SK-N-SH (cell line): Measurements from ENCODE around the gene TRAPPC12. TPM values are rescaled to one million over a fixed set of nuclear protein-coding genes. Genes with fewer than 3 reads are reported as not detected.

Experiments used
- CTCF ChIA-PET: fragments of 300-600, 350-600 bp; formaldehyde crosslinking; extraction: SDS; loops from one replicate; lab custom pipeline; 2021; lab: Yijun Ruan, JAX
- POLR2A ChIA-PET: fragments of 350-600 bp; sonication (Branson Sonifier 250); formaldehyde crosslinking; extraction: SDS; loops from one replicate; lab custom pipeline; 2020; ENCODE audit warnings: antibody characterized with exemption, inconsistent platforms; lab: Yijun Ruan, JAX
- DNase-seq: peaks from one replicate; pipeline ENCODE4 v3.0.0; 2012
- H2AFZ ChIP-seq: fragments of 200-600 bp; sonication (generic); 2 replicates; pipeline ENCODE4 v1.8.1; 2016; ENCODE audit warnings: antibody characterized with exemption, mild to moderate bottlenecking, low read depth
- H3F3A ChIP-seq: fragments of 200-600 bp; sonication (generic); replicated peaks from 2 replicates; pipeline ENCODE3; 2016; ENCODE audit warnings: antibody characterized with exemption, mild to moderate bottlenecking; ENCODE audit not compliant: insufficient read depth
- H3K27ac ChIP-seq, 2 experiments: fragments of 200-500 bp in 1 of 2; fragments of 200-600 bp in 1 of 2; sonication (Bioruptor generic) in 1 of 2; sonication (generic), shearing (Covaris generic) in 1 of 2; 2 replicates each; pipeline versions ENCODE4 v1.5.1 to v1.6.1; 2014 to 2016; ENCODE audit warnings: low read depth in 2 of 2, inconsistent platforms in 1 of 2, low read length in 1 of 2, mild to moderate bottlenecking in 1 of 2, mixed read lengths in 1 of 2
- H3K27me3 ChIP-seq: fragments of 200-600 bp; sonication (generic), shearing (Covaris generic); 2 replicates; pipeline ENCODE4 v1.6.1; 2016; ENCODE audit warnings: mixed run types; ENCODE audit not compliant: insufficient read depth
- H3K36me3 ChIP-seq, 2 experiments: fragments of 200-500 bp in 1 of 2; fragments of 200-600 bp in 1 of 2; sonication (Bioruptor generic) in 1 of 2; sonication (generic) in 1 of 2; replicated peaks in 1 of 2; 2 replicates each; pipeline versions ENCODE3 to v1.5.1; 2014 to 2016; ENCODE audit warnings: low read length in 1 of 2, mild to moderate bottlenecking in 1 of 2; ENCODE audit not compliant: insufficient read depth in 2 of 2, control insufficient read depth in 1 of 2
- H3K4me1 ChIP-seq, 2 experiments: fragments of 200-500 bp in 1 of 2; fragments of 200-600 bp in 1 of 2; sonication (Bioruptor generic) in 1 of 2; sonication (generic), shearing (Covaris generic) in 1 of 2; 2 replicates each; pipeline versions ENCODE4 v1.5.1 to v1.6.1; 2014 to 2016; ENCODE audit warnings: low read depth in 1 of 2, low read length in 1 of 2, mixed run types in 1 of 2; ENCODE audit not compliant: insufficient read depth in 2 of 2, control insufficient read depth in 1 of 2
- H3K4me2 ChIP-seq: fragments of 200-600 bp; sonication (generic), shearing (Covaris generic); 2 replicates; pipeline ENCODE4 v1.6.1; 2017; ENCODE audit warnings: mixed run types
- H3K4me3 ChIP-seq, 2 experiments: fragments of 200-500 bp in 1 of 2; fragments of 200-600 bp in 1 of 2; sonication (Bioruptor generic) in 1 of 2; sonication (generic), shearing (Covaris generic) in 1 of 2; 2 replicates each; pipeline versions ENCODE4 v1.5.1 to v1.8.1; 2014 to 2016; ENCODE audit warnings: low read depth in 2 of 2, inconsistent platforms in 1 of 2, low read length in 1 of 2, mild to moderate bottlenecking in 1 of 2, mixed read lengths in 1 of 2, moderate library complexity in 1 of 2
- H3K79me2 ChIP-seq: fragments of 200-600 bp; sonication (generic); 2 replicates; pipeline ENCODE4 v1.8.1; 2017; ENCODE audit warnings: mild to moderate bottlenecking; ENCODE audit not compliant: insufficient read depth
- H3K9ac ChIP-seq: fragments of 200-600 bp; sonication (generic); 2 replicates; pipeline ENCODE4 v1.6.1; 2017; ENCODE audit warnings: mixed run types
- H3K9me2 ChIP-seq: fragments of 200-600 bp; sonication (generic); 2 replicates; pipeline ENCODE4 v1.6.1; 2017; ENCODE audit warnings: mixed run types
- H3K9me3 ChIP-seq: fragments of 200-600 bp; sonication (generic); 2 replicates; pipeline ENCODE4 v1.6.1; 2017; ENCODE audit warnings: mixed run types, mild to moderate bottlenecking, moderate library complexity
- H4K20me1 ChIP-seq: fragments of 200-600 bp; sonication (generic); 2 replicates; pipeline ENCODE4 v1.6.1; 2017; ENCODE audit warnings: mild to moderate bottlenecking, mixed run types; ENCODE audit not compliant: insufficient read depth
- ELF1 ChIP-seq: IDR thresholded peaks from 2 replicates; pipeline ENCODE4 v1.4.0; 2012
- EP300 ChIP-seq, 2 experiments: IDR thresholded peaks; 2 replicates each; pipeline versions ENCODE4 v1.4.0 to v1.6.1; 2012; ENCODE audit warnings: borderline replicate concordance in 1 of 2, low read depth in 1 of 2, low read length in 1 of 2
- FOXJ3 ChIP-seq: sonication (generic); formaldehyde crosslinking; IDR thresholded peaks from 2 replicates; pipeline ENCODE4 v1.5.1; 2020; ENCODE audit warnings: mild to moderate bottlenecking, missing genetic modification reagents
- GABPA ChIP-seq: IDR thresholded peaks from 2 replicates; pipeline ENCODE4 v1.4.0; 2012; ENCODE audit warnings: low read depth, mild to moderate bottlenecking
- GATA2 ChIP-seq: sonication (generic); formaldehyde crosslinking; IDR thresholded peaks from 2 replicates; pipeline ENCODE4 v1.5.0; 2020; ENCODE audit warnings: mild to moderate bottlenecking, missing genetic modification reagents
- JUND ChIP-seq: IDR thresholded peaks from 2 replicates; pipeline ENCODE4 v1.4.0; 2012
- NFIC ChIP-seq: IDR thresholded peaks from 2 replicates; pipeline ENCODE4 v1.4.0; 2012; ENCODE audit warnings: borderline replicate concordance
- NRF1 ChIP-seq: IDR thresholded peaks from 2 replicates; pipeline ENCODE4 v1.6.1; 2012; ENCODE audit warnings: low read depth, mild to moderate bottlenecking, low read length
- POLR2AphosphoS5 ChIP-seq: IDR thresholded peaks from 2 replicates; pipeline ENCODE4 v1.6.1; 2012; ENCODE audit warnings: low read depth, low read length
- RAD21 ChIP-seq: IDR thresholded peaks from 2 replicates; pipeline ENCODE4 v1.6.1; 2012; ENCODE audit warnings: mild to moderate bottlenecking, low read length
- RCOR1 ChIP-seq: fragments of 150-350 bp; IDR thresholded peaks from 2 replicates; pipeline ENCODE4 v1.6.1; 2017; ENCODE audit warnings: antibody characterized with exemption, low read length
- RFX5 ChIP-seq: IDR thresholded peaks from 2 replicates; pipeline ENCODE4 v1.6.1; 2012; ENCODE audit warnings: mild to moderate bottlenecking, improper control_type of control experiment, low read length
- SMC3 ChIP-seq: IDR thresholded peaks from 2 replicates; pipeline ENCODE4 v1.6.1; 2012; ENCODE audit warnings: low read depth, low read length, improper control_type of control experiment
- TAF1 ChIP-seq: IDR thresholded peaks from 2 replicates; pipeline ENCODE4 v1.6.1; 2012; ENCODE audit warnings: low read depth, mild to moderate bottlenecking, low read length, moderate library complexity, borderline replicate concordance
- WGBS: methylation state at CpG from one replicate; pipeline ENCODE4 v1.1.6; 2017; ENCODE audit warnings: low lambda C conversion rate; 5-methylcytosine and 5-hydroxymethylcytosine counted together
- polyA plus RNA-seq, 3 experiments: library from polyadenylated mRNA; depleted of rRNA; stranded (reverse); fragments of >200 nt; gene quantifications; 2 replicates each; pipeline ENCODE4 v1.2.3, GENCODE V29; 2012
- TF ChIP-seq, protein P1 (sequence below): fragments of 150-350 bp; IDR thresholded peaks from 2 replicates; pipeline ENCODE4 v1.6.1; 2016; ENCODE audit warnings: mild to moderate bottlenecking, low read depth, low read length
- TF ChIP-seq, protein P2 (sequence below): IDR thresholded peaks from 2 replicates; pipeline ENCODE4 v1.4.0; 2012; ENCODE audit warnings: low read depth, borderline replicate concordance
- TF ChIP-seq, protein P3 (sequence below): IDR thresholded peaks from 2 replicates; pipeline ENCODE4 v1.6.1; 2012; ENCODE audit warnings: mild to moderate bottlenecking, low read depth, low read length, moderate library complexity

TRAPPC12 gene
- polyA plus RNA-seq, 1 of the 3 experiments (the other 2 are of a cell fraction): 83.3 TPM

DNA sequence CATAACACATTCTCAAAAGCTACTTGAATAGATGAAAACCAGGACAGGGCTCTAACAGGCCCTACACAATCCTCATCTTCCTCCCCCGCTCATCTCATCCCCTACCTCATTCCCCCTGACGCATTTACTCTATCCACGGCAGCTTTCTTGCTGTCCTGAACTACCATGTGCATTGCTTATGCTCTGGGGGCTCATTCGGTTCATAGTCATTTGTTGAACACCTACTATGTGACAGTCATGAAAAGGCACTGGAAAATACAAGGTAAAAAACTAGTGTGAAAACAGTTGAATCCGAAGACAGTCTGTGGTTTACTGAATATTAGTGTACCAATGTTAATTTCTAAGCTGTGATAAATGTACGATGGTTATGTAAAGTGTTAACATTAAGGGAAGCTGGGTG, 2.7 kb upstream of the TRAPPC12 start (continued):
- TF ChIP-seq GABPA (no peak), ELF1 (no peak), RAD21 (no peak), EP300 (IDR thresholded peaks at IDR 0.05; ENCODE audit: borderline replicate concordance in 1 of 2, low read depth in 1 of 2, low read length in 1 of 2) (no peak), JUND (no peak)
- TF ChIP-seq, protein P1, sequence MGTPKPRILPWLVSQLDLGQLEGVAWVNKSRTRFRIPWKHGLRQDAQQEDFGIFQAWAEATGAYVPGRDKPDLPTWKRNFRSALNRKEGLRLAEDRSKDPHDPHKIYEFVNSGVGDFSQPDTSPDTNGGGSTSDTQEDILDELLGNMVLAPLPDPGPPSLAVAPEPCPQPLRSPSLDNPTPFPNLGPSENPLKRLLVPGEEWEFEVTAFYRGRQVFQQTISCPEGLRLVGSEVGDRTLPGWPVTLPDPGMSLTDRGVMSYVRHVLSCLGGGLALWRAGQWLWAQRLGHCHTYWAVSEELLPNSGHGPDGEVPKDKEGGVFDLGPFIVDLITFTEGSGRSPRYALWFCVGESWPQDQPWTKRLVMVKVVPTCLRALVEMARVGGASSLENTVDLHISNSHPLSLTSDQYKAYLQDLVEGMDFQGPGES: no peak

DNA sequence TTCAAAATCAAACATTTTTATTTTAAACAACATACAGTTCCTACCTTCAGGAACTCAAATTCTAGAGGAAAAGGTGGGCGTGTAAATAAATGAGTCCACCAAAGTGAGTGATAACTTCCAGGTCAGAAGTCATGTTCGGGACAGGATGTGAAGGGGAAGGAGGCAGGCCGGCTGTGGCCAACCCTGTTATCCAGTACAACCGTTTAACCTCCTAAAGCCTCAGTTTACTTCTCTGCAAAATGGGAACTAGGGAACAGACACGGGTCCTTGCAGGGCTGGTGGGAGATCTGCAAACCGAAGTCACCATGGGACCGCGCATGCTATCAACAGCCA, 2.2 kb upstream of the TRAPPC12 start:
- Histone ChIP-seq H2AFZ (peak overlapping the region; percentile 71), H3K27me3 (no peaks in the 10 kb centered on the region), H3K9me2 (no peaks in the 10 kb centered on the region), H3K4me2 (peak overlapping the region; percentile 79), H3K27ac (peak overlapping the region; percentile 84 to 89), H3K4me3 (peak overlapping the region; percentile 93 to 100), H3K9ac (peak overlapping the region; percentile 80), H3K4me1 (peaks cover 0 to 27% of the 10 kb centered on the region in 2 experiments; a peak in 2 of 4 replicates), H3K36me3 (peaks cover 8 to 13% of the 10 kb centered on the region in 2 experiments), H4K20me1 (no peaks in the 10 kb centered on the region), H3K9me3 (no peaks in the 10 kb centered on the region), H3F3A (peaks cover 12% of the 10 kb centered on the region), H3K79me2 (peaks cover 76% of the 10 kb centered on the region)
- POLR2A ChIA-PET: interaction anchor here (0.7 to 1.5 kb wide), 10 partner anchors 9 to 1052 kb away, joined by 3 to 15 read pairs (median 4); partner anchors contain the start of gene MYT1L
- CTCF ChIA-PET: interaction anchor here (1.1 kb wide), 1 partner anchor 95 kb away, joined by 3 read pairs; no protein-coding TSS in a partner anchor
- 2% methylated on average over 8 of the region's 8 CpGs for WGBS
- peak; percentile 76 for DNase-seq
- no peak for TF ChIP-seq ELF1
- TF ChIP-seq EP300 (IDR thresholded peaks at IDR 0.05; ENCODE audit: borderline replicate concordance in 1 of 2, low read depth in 1 of 2, low read length in 1 of 2): no peak
- TF ChIP-seq SMC3: no peak
- no peak; the same call in 1 of the 2 replicates for TF ChIP-seq POLR2AphosphoS5
- TF ChIP-seq, protein P2, sequence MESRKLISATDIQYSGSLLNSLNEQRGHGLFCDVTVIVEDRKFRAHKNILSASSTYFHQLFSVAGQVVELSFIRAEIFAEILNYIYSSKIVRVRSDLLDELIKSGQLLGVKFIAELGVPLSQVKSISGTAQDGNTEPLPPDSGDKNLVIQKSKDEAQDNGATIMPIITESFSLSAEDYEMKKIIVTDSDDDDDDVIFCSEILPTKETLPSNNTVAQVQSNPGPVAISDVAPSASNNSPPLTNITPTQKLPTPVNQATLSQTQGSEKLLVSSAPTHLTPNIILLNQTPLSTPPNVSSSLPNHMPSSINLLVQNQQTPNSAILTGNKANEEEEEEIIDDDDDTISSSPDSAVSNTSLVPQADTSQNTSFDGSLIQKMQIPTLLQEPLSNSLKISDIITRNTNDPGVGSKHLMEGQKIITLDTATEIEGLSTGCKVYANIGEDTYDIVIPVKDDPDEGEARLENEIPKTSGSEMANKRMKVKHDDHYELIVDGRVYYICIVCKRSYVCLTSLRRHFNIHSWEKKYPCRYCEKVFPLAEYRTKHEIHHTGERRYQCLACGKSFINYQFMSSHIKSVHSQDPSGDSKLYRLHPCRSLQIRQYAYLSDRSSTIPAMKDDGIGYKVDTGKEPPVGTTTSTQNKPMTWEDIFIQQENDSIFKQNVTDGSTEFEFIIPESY: no peak
- peak; percentile 75 for TF ChIP-seq GABPA
- TF ChIP-seq, all 33 proteins: peak for 1

DNA sequence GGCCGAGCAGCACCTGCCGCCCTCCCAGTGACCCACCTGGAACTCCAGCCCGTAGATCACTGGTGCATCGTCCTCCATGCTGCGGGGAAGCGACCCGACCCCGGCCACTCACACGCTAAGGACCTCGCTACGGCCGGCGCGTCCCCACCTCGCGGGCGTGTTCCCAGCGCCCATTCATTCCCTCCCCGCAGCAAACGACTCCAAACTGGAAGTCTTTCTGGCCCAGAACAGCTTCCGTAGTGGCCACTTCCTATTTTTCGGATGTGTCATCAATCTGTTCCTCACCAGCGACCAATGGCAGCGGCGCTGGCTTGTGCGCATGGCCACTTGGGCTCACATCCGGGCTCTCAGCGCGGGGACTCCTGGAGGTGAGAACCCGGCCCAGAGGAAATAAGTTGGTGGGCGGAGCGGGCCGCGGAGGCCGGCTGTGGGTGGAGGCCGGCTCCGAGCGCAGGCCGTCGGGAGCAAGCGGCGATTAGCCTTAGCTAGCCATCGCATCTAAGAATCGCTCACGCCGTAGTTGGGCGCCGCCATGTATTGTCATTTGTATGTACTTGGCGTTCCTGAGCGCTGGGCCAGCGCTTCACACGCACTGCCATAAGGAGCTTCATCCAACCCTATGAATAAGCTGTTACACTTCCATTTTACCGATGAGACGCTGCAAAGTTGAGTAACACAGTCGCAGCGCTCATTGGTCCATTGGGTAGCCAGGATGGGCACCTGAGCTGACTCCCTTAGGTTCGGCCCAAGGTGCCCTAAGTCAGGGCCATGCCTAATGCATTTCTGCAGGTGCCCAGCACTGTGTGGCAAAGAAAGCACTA, 1.7 kb upstream of the TRAPPC12 start, which contains the start of gene EIPR1:
EIPR1 (minus strand) TSS at position 207 of the 821 bp plus-strand sequence; CDS start at position 78, 129 bp downstream.
- POLR2A ChIA-PET: interaction anchor here (0.7 to 1.5 kb wide), 11 partner anchors 9 to 1052 kb away, joined by 3 to 15 read pairs (median 4); partner anchors contain the start of gene MYT1L
- peaks cover 76% of the 10 kb centered on the region for H3K79me2 ChIP-seq
- no peaks in the 10 kb centered on the region for H3K27me3 ChIP-seq
- no peaks in the 10 kb centered on the region for H4K20me1 ChIP-seq
- peaks cover 0 to 27% of the 10 kb centered on the region in 2 experiments; a peak in 2 of 4 replicates for H3K4me1 ChIP-seq
- H3K36me3 ChIP-seq: peaks cover 12 to 13% of the 10 kb centered on the region in 2 experiments
- peak within 1 kb of the TSS; percentile 93 to 100 for H3K4me3 ChIP-seq
- 0% methylated on average over 44 of the region's 57 CpGs for WGBS
- peaks cover 12% of the 10 kb centered on the region for H3F3A ChIP-seq
- H3K9me2 ChIP-seq: no peaks in the 10 kb centered on the region
- peak within 1 kb of the TSS; percentile 79 for H3K4me2 ChIP-seq
- H3K9ac ChIP-seq: peak within 1 kb of the TSS; percentile 80
- peak within 1 kb of the TSS; percentile 84 to 96 for H3K27ac ChIP-seq
- H2AFZ ChIP-seq: peak within 1 kb of the TSS; percentile 71
- CTCF ChIA-PET: interaction anchor here (0.7 to 1.1 kb wide), 3 partner anchors 75 to 180 kb away, joined by 3 to 5 read pairs (median 4); partner anchors contain the start of gene RNASEH1
- DNase-seq: peak; percentile 99
- no peaks in the 10 kb centered on the region for H3K9me3 ChIP-seq
- TF ChIP-seq GABPA: peak; percentile 79
- TF ChIP-seq NFIC: no peak
- peak; percentile 70 for TF ChIP-seq TAF1
- TF ChIP-seq FOXJ3 (CRISPR knock-in tag): no peak
- TF ChIP-seq RCOR1: peak; percentile 54
- no peak for TF ChIP-seq GATA2 (CRISPR knock-in tag)
- TF ChIP-seq, protein P3, sequence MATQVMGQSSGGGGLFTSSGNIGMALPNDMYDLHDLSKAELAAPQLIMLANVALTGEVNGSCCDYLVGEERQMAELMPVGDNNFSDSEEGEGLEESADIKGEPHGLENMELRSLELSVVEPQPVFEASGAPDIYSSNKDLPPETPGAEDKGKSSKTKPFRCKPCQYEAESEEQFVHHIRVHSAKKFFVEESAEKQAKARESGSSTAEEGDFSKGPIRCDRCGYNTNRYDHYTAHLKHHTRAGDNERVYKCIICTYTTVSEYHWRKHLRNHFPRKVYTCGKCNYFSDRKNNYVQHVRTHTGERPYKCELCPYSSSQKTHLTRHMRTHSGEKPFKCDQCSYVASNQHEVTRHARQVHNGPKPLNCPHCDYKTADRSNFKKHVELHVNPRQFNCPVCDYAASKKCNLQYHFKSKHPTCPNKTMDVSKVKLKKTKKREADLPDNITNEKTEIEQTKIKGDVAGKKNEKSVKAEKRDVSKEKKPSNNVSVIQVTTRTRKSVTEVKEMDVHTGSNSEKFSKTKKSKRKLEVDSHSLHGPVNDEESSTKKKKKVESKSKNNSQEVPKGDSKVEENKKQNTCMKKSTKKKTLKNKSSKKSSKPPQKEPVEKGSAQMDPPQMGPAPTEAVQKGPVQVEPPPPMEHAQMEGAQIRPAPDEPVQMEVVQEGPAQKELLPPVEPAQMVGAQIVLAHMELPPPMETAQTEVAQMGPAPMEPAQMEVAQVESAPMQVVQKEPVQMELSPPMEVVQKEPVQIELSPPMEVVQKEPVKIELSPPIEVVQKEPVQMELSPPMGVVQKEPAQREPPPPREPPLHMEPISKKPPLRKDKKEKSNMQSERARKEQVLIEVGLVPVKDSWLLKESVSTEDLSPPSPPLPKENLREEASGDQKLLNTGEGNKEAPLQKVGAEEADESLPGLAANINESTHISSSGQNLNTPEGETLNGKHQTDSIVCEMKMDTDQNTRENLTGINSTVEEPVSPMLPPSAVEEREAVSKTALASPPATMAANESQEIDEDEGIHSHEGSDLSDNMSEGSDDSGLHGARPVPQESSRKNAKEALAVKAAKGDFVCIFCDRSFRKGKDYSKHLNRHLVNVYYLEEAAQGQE: peak; percentile 68
- peak; percentile 79 for TF ChIP-seq NRF1
- TF ChIP-seq RFX5: peak; percentile 63; the same call in 1 of the 2 replicates
